Measurements from ENCODE around the gene SULT2A1.

GRCh38 chr19:47882890-47883289, 3.2 kb downstream of the SULT2A1 start:
- no peak for TF ChIP-seq CTCF (conservative IDR thresholded peaks at IDR 0.05)
- no peak for TF ChIP-seq ZFX (IDR thresholded peaks at IDR 0.05)
